Measurements from ENCODE around the gene POLA1.

Gene POLA1

DNA sequence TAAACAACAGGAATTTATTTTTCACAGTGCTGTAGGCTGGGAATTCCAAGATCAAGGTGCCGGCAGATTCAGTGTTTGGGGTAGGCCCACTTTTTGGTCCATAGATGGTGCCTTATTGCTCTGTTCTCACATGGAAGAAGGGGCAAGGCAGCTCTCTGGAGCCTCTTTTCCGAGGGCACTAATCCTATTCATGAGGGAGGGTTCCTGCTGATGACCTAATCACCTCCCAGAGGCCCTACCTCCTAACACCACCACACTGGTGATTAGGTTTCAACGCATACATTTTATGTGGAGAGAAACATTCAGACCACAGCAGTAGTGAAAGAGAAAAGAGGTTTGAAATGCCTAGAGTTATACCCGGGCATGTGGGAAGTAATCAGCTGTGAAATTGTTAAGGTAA lies 1.4 kb upstream of the POLA1 start:
- DNase-seq (ENCODE audit: low read depth), result no peak

DNA sequence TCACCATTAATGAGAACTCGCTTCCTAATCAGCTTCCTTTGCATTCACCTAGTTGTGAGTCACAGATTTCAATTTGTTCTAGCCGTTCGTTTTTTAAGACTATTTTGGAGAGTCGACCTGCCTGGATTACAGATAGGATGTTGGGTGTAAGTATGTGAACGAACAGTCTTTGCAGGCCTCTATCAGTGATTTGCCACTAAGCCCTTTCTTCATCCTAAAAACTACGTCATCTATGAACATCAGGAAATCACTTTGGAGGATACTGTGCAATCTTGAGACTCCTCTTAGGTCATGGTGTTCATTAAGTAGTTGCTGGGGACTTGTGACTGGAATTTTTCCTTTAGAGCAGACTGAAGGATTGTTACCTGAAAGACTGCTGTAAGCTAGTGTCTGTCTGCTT lies 1.1 kb downstream of the POLA1 start:
- no peak for DNase-seq (ENCODE audit: low read depth)

DNA sequence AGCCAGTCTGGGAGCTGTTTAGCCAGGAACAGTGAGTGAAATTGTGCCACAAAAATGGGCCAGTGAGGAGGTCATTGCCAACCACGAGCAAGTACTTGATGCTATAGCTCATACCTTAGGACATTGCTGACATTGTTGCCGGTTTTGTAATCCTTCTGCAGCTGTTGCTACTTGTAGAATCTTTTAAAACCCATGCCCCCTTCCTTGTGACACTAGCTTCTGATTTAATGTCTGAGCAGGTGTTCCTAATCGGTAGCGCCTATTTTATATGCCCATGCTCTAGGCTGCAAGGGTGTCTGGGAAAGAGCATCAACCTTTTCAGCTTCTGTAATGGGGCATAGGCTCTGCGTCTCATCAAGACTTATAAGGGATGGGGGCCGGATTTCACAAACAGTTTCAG lies 2.6 kb downstream of the POLA1 start:
- DNase-seq (ENCODE audit: low read depth), result no peak

DNA sequence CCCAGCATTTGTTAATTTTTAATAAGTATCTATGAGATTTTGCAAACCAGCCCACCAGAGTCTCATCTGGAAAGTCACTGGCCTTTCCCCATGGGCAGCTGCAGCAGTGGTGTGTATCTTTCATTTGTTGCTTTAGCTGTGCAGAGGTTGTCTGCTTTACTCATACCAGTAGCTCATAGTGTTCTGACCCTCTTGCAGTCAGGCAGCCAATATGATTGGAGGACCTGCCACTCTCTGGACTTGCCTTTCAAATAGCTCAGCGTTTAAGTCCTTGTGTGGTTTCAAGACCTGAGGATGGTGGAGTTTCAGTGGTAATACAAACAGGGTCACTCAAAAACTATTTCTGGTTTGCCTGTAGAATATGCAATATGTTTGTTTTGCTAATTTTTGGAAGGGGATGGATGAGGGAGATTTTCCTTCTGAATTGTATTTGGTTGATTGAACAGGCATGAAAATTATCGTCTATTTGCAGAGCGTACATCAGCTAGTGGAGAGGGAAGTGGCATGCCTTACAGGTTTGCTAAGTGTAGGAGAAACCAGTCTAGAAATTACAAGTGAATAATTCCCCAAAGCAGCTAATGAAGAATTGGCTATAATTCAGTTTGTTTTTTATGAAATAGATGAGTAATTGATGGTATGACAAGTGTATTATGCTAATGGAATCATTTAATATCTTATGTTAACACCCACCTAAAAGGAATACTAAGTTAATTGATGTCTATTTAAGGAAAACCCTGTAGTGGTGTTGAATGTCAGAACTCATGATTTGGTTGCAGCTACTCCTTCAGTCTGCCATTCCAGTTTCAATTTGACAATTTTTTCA lies 8.9 kb downstream of the POLA1 start:
- no peak for DNase-seq (ENCODE audit: low read depth)

DNA sequence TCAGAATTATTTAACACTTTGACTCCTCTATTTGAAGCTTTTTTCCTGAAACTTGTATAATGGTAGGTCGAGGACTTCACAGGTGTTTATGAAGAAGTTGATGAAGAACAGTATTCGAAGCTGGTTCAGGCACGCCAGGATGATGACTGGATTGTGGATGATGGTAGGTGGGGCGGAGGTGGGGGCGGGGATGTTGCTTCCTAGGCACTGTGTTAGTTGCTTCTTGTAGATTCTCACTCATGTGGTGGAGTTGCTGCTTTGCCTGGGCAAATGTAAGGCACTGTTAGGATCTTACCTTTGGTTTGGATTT lies 9.4 kb downstream of the POLA1 start:
- no peak for DNase-seq (ENCODE audit: low read depth)

DNA sequence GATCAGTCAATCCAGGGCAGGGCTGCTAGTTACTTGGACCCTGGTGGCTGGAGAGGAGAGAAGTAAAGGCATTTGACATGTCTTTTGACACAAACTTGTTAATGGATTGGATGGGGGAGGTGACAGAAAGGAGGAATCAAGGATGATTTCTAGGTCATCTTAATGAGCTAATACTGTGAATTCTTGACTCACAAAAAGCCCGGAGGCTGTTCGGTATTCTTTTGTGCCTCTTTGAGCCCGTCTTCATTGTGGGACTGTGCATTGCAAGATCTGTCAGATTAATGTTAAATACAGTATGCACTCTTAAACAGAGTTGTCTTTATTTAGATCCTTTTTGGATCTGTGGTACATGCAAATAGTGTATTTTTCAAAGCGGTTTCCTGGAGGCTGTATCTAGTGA lies 25.1 kb downstream of the POLA1 start:
- no peak for DNase-seq (ENCODE audit: low read depth)

DNA sequence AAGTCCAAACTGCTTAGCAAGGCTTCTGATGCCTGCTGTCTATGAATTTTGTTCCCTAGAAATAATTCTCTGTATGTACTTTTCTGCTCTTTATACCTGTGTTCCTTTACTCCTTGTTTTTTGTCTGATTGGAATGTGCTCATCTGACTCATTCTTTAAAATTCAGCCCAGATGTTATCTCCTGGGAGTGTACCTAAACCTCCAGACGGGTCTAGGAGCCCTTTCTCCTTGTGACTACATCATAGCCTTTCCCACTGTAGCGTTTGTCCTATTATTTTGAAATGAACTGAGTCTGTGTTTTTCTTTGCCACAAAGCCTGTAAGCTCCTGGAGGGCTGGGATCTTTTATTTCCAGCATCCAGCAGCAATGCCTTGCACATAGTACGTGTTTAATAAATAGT lies 26.3 kb downstream of the POLA1 start:
- DNase-seq (ENCODE audit: low read depth), result no peak

DNA sequence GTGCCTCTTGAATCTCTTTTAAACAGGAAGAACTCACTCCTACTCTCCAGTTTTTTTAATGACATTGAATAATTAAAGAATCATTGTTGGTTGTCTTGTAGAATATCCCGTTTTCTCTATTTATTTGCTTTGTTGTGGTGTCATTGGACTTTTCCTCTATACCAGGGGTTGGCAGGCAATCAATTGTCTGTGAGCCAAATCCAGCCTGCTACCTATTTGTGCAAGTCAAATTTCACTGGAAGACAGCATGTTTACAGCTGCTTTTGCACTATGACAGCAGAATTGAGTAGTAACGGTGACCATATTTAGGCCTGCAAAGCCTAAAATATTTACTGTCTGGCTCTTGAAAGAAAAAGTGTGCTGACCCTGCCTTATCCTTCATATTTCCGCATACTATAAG lies 34.8 kb downstream of the POLA1 start:
- no peak for DNase-seq (ENCODE audit: low read depth)

DNA sequence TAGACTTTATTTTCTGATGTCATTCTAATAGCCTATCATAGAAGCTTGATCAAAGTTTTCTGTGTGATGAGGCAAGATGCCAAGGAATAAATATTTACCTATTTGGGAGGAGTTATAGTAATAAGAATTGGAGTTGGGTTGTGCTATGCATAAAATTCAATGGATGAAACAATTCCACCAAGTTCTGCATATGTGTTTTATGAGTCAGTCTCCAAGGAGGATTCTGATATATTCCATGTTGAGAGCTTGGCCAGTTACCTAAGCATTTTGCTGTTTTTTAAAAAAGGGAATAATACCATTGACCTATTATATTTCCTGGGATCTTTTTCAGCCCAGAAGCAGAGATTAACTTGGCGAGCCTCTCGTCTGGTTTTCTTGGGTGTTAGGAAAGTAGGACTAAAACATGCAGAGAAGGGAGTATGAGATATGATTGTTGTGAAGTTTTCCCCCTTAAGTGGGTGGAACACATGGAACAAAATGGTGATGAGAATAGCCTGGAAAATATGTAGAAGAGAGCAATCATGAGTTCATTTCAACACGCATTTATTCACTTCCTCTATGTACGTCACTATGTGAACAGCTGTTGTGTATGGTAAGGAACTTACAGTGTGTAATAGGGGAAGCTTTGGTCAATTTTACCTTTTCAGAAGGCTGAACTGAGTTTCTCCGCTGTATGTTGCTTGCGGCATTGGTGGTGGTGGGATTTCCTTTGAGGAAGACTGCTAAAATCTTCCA lies 39.2 kb downstream of the POLA1 start:
- no peak for DNase-seq (ENCODE audit: low read depth)

DNA sequence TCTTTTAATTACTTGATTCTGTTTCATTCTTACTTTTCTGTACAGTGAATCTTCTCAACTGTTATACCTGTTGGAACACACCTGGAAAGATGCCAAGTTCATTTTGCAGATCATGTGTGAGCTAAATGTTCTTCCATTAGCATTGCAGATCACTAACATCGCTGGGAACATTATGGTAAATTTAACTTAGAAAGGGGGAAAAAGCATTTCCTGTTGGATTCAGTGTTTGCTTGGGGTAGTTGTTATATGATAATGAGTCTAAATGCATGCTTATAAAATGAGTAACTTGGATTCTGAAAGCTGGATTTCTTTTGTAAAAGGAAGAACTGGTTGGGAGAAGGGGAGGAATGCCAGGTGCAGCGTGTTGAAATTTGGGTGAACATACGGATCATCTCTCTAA lies 47.6 kb downstream of the POLA1 start:
- DNase-seq (ENCODE audit: low read depth), result no peak

DNA sequence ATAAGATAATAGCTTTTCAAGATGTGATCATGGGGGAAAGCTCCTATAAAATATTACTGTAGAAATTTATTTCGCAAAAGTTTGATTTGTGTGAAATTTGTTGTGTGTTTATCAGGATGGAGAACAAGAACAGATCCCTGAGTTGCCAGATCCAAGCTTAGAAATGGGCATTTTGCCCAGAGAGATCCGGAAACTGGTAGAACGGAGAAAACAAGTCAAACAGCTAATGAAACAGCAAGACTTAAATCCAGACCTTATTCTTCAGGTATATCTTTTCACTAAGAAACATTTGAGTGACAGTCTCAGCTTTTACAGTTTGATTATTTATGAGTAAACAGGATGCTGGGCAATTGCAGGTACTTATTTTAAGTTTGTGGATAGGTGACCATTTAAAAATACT lies 54.5 kb downstream of the POLA1 start:
- no peak for DNase-seq (ENCODE audit: low read depth)

DNA sequence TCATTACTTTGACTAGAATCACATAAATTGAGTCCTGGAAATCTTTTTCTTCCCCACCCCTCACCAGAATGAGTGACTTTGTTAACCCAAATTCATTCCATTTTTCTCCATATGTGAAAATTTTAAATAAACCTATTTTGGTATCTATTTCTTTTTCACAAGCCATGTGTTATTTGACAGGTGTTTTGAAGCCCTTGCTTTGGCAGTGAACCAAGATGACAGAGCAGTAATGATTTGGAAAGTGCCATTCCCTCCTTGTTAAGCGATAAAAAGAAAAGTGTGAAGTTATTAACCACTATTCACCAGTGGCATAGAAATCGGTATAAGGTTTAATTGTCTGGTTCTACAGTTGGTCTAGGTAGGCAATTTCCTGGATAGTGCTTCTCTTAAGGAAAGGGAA lies 66.1 kb downstream of the POLA1 start:
- DNase-seq (ENCODE audit: low read depth), result no peak

DNA sequence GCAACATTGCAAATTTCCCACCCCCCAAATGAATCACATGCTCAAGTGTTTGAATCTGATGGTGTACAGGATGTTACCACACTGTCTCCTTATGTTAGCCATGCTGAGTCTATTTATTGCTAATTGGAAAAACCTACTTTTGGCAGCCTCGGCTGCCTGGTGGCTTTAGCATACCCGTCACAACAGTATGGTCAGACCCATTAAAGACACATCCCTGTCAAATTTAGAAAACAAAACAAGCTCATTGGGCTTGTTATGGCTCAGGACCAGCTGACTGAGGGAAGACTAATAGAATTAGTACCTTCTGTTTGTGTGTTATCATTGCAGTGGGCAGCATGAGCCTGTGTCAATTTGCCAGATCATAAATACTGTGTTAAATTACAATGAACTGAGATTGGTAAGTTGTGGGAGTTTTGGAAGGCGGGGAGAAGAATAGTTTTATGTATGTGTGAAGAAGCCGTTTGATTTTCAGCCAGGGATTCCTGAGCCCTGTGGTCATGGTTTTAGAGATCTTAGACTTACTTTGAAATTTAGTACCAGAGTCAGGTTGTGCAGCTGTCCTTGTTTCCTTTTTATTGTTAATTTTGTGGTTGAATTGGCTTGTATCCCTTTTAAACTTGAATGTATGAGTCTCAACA lies 66.8 kb downstream of the POLA1 start:
- no peak for DNase-seq (ENCODE audit: low read depth)

DNA sequence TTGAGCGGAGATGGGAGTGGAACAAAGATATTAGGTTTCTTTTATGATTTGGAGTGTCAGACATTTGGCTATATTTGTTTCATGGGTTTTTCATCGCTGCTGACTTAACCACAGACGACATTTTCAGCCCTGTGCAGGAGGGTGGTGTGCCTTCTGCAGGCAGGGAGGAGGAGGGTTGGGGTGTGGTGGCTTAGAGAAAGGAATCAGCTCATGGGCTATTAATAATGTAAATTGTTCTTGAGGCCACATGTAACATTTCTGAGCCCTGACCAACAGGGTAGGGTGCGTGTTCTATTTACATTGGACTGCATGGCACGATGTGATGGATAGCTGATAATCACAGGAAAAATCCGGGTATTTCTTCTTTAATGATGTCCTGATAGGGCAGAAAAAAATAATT lies 67.6 kb downstream of the POLA1 start:
- no peak for DNase-seq (ENCODE audit: low read depth)

DNA sequence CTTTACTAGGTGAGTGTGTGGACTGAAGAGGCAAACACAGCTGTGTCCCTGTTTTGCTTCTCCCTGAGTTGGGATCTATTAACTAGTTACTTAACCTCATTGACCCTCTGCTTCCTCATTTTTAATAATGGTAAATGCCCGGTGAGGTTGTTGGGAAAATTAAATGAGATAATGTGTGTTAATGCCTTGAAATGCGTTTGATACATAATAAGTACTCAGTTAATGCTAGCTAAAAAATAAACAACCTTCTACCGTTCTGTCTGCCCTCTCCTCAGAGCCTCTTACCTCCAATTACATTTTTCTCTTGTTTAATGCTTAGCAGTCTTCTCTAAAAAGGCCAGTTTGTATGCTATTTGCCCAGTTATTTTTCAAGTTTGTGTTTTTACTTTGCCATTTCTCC lies 70.3 kb downstream of the POLA1 start:
- no peak for DNase-seq (ENCODE audit: low read depth)

DNA sequence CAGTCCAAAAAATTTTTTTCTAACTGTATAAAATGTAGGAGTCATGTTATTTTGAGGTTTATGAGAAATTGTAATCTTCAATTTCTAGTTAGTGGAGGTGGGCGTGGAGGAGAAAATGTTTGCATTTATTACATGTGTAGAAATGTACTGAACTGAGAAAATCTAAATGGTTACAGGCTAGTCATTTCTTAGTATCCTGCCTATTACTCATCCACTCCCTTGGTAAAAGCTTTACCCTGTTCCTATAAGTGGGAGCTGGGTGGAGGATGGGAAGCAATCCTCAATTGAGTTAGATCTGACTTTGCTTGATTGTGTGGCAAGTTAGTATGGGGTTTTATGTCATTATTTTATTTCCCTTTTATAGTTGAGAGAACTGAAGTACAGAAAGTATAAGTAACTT lies 73.8 kb downstream of the POLA1 start:
- DNase-seq (ENCODE audit: low read depth), result no peak

DNA sequence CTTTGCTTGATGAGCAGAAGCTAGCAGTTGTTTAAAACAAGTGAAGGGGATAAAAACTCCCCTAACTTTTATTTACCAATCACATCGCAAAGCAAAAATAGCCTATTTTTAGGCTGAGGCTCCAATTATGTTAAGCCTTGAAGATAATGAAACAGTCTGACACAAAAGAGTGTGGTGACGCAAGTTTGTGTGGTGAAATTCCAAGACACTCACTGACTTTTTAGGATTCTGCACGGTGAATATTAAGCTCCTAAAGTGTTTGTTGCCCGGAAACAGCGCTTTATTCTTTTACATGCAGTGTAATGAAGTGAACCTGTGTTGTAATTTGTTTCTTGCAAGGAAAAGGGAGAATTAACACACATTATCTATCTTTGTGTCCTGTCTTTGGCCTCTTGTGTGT lies 74.8 kb downstream of the POLA1 start:
- no peak for DNase-seq (ENCODE audit: low read depth)

DNA sequence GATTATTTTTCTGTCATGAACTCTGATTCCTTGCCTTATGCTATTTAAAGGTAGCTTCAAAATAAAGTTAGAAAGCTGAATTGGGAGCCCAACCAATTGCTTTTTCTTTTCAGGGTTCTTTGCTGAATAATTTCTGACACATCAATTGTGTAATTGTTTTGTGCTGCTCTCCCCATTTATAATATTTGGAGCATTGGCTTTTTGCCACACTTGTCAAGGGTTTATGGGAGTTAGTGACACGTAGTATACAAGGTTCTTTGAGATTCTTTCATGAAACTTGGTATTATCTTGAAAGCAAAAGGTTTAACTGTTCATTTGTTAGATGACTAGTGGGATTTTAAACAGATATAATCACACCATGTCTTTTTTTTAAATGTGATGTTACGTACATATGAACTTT lies 80.9 kb downstream of the POLA1 start:
- DNase-seq (ENCODE audit: low read depth), result no peak

DNA sequence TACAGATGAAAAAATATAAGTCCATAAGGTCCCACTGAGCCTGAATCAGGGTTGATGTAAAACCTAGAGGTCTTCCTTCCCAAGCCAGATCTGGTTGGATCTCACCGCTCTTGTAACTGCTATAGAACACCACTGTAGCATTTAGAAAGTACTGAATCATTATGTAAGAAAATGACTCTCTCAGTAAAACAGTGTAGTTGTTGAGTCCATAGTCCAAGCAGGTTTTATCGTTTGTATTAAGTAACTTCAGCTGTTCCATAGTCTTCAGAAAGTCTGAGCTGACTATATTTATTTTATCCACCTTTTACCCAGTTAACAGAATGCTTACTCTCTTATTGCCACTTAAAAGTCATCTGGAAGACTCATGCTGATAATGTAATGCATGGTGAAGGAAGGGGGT lies 82.2 kb downstream of the POLA1 start:
- DNase-seq (ENCODE audit: low read depth), result no peak

DNA sequence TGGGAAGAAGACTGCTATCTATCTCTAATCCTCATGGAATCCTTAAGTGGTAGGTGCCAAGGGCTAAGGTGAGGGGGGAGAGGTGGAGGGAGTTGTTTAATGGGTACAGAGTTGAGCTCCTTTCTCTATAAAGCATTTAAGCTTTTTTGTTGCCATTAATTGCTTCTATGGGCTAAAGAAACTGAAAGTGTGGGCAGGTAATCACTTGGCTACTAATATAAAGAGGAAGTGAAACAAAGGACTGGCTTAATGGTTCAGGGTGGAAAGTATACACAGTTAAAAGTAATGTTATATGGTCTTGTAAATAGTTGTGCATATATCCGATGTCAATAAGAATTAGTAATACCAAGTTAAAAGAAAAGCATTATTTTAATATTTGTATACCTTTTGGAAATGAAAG lies 83.9 kb downstream of the POLA1 start:
- DNase-seq (ENCODE audit: low read depth), result no peak

DNA sequence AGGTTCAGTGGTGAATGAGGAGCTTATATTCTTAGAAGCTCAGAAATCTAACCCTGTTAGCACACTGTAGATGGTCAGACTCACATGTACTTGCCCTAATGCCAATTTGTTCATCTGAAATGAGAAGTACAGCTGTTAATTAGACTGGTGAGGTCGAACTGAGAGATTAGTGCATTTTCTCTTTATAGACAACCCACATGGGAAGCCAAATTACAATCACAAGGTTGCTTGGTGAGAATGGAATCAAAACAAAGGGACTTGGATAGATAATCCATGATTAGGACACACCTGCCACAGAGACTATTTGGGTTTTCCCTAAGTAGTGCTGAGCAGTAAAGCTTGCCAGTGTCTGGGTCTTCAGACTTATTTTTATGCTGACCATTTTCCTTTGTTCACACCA lies 88.3 kb downstream of the POLA1 start:
- no peak for DNase-seq (ENCODE audit: low read depth)

DNA sequence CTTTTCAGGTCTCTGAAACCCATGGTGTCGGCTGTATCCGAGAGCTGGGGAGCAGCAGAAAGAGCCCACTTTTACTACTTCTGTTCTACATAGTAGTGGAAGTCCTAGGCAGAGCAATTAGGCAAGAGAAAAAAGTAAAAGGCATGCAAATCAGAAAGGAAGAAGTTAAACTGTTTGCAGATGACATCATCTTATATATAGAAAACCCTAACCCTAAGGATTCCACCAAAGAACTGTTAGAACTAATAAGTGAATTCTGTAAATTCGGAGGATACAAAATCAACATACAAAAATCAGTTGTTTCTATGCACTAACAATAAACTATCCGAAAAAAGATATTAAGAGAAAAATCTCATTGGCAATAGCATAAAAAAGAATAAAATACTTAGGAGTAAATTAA lies 95.3 kb downstream of the POLA1 start:
- no peak for DNase-seq (ENCODE audit: low read depth)

DNA sequence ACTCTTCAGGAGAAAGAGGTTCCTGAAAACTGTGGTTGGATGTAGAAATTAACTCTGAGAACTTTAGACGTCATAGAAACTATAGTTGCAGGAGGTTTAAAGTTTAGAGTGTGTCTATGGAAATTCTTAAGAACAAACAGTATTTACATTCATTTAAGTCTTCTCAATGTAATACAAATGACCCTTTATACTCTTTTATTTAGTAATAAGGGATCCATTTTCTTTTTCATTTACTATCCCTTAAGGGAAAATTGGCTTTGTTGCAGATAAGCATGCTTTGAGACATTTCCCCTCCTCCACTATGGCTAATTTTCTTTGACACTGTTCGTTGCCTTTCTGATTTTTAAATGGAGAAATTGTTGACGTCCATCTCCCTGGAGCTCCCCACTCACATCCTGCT lies 96.4 kb downstream of the POLA1 start:
- no peak for DNase-seq (ENCODE audit: low read depth)

DNA sequence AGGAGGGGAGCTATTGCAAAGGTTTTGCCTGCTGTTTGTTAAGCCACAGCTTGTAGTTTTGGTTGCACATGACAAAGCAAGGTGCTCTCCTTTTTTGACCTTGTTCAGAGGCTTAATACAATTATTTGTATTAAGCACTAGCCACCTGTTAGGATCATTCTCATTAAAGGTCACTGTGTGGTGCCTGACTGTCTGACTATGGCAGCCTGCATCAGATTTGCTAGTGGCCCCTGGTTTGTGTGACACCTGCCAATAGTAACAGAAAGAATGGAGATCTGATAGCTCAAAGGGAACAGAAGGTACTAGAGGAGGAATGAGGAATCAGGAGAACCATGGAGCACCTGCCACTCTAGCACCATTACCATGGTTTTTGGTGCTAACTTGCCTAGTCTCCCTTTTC lies 102.5 kb downstream of the POLA1 start:
- DNase-seq (ENCODE audit: low read depth), result no peak
